Effector memory CD4-positive, alpha-beta T cell (primary cell): Measurements from ENCODE around the gene STARD8.

ENCODE experiments used
- DNase-seq, 3 donors: peaks; one replicate each; pipeline ENCODE4 v3.0.0-alpha.2; 2020
- H3K27ac ChIP-seq: 2 replicates; pipeline ENCODE4 v1.7.0; 2013; ENCODE audit warnings: mild to moderate bottlenecking, low read length, moderate library complexity; ENCODE audit not compliant: insufficient read depth, poor library complexity, severe bottlenecking
- H3K27me3 ChIP-seq: replicated peaks from 2 replicates; pipeline ENCODE4 v1.7.0; 2013; ENCODE audit warnings: mild to moderate bottlenecking, low read length; ENCODE audit not compliant: insufficient read depth, control insufficient read depth, poor library complexity, severe bottlenecking
- H3K36me3 ChIP-seq: 2 replicates; pipeline ENCODE4 v1.7.0; 2013; ENCODE audit warnings: mild to moderate bottlenecking, low read length, moderate library complexity; ENCODE audit not compliant: control insufficient read depth, insufficient read depth
- H3K4me1 ChIP-seq: 2 replicates; pipeline ENCODE4 v1.7.0; 2013; ENCODE audit warnings: low read length, mild to moderate bottlenecking; ENCODE audit not compliant: control insufficient read depth, insufficient read depth, poor library complexity, severe bottlenecking
- H3K4me3 ChIP-seq: 2 replicates; pipeline ENCODE4 v1.7.0; 2013; ENCODE audit warnings: low read length, low read depth, mild to moderate bottlenecking; ENCODE audit not compliant: insufficient read depth, poor library complexity, severe bottlenecking
- H3K9me3 ChIP-seq: 2 replicates; pipeline ENCODE4 v1.7.0; 2013; ENCODE audit warnings: mild to moderate bottlenecking, low read length, moderate library complexity; ENCODE audit not compliant: control insufficient read depth

The STARD8 gene

GRCh38 chrX:68755616-68756125 lies 108.2 kb downstream of the STARD8 start:
- no peaks in the 10 kb centered on the region for H3K9me3 ChIP-seq

GRCh38 chrX:68757331-68757730 lies 109.9 kb downstream of the STARD8 start:
- no peak overlapping the region for H3K27ac ChIP-seq
- H3K36me3 ChIP-seq = no peaks in the 10 kb centered on the region
- H3K9me3 ChIP-seq = no peaks in the 10 kb centered on the region
- H3K4me1 ChIP-seq = no peaks in the 10 kb centered on the region
- H3K4me3 ChIP-seq = no peak overlapping the region
- DNase-seq = no peak
- no peaks in the 10 kb centered on the region for H3K27me3 ChIP-seq

More at GRCh38 chrX:68755616-68756125, 108.2 kb downstream of the STARD8 start:
- Histone ChIP-seq H3K36me3 (no peaks in the 10 kb centered on the region), H3K4me3 (no peak overlapping the region), H3K27me3 (no peaks in the 10 kb centered on the region), H3K27ac (no peak overlapping the region), H3K4me1 (no peaks in the 10 kb centered on the region)
- no peak for DNase-seq

GRCh38 chrX:68757731-68758130 lies 110.3 kb downstream of the STARD8 start:
- no peaks in the 10 kb centered on the region for H3K36me3 ChIP-seq
- no peaks in the 10 kb centered on the region for H3K27me3 ChIP-seq
- DNase-seq = no peak
- no peaks in the 10 kb centered on the region for H3K9me3 ChIP-seq
- no peaks in the 10 kb centered on the region for H3K4me1 ChIP-seq
- no peak overlapping the region for H3K27ac ChIP-seq
- H3K4me3 ChIP-seq = no peak overlapping the region

GRCh38 chrX:68758671-68759070 lies 111.2 kb downstream of the STARD8 start:
- DNase-seq = no peak
- no peak overlapping the region for H3K4me3 ChIP-seq
- no peaks in the 10 kb centered on the region for H3K4me1 ChIP-seq
- H3K9me3 ChIP-seq = no peaks in the 10 kb centered on the region
- no peaks in the 10 kb centered on the region for H3K27me3 ChIP-seq
- no peak overlapping the region for H3K27ac ChIP-seq
- H3K36me3 ChIP-seq = no peaks in the 10 kb centered on the region

- Histone ChIP-seq H3K9me3 (no peaks in the 10 kb centered on the region), H3K27ac (no peak overlapping the region), H3K27me3 (no peaks in the 10 kb centered on the region), H3K4me1 (no peaks in the 10 kb centered on the region), H3K4me3 (no peak overlapping the region), H3K36me3 (no peaks in the 10 kb centered on the region)
- no peak for DNase-seq
These were observed 113.6 kb downstream of the STARD8 start for GRCh38 chrX:68761086-68761485.

GRCh38 chrX:68762766-68763165 lies 115.3 kb downstream of the STARD8 start:
- no peaks in the 10 kb centered on the region for H3K27me3 ChIP-seq
- DNase-seq = no peak
- H3K4me1 ChIP-seq = no peaks in the 10 kb centered on the region
- no peaks in the 10 kb centered on the region for H3K9me3 ChIP-seq
- no peaks in the 10 kb centered on the region for H3K36me3 ChIP-seq
- no peak overlapping the region for H3K4me3 ChIP-seq
- no peak overlapping the region for H3K27ac ChIP-seq

GRCh38 chrX:68763481-68763880 lies 116.0 kb downstream of the STARD8 start:
- H3K4me1 ChIP-seq = no peaks in the 10 kb centered on the region
- no peak for DNase-seq
- no peaks in the 10 kb centered on the region for H3K9me3 ChIP-seq
- H3K27me3 ChIP-seq = no peaks in the 10 kb centered on the region
- no peaks in the 10 kb centered on the region for H3K36me3 ChIP-seq
- no peak overlapping the region for H3K4me3 ChIP-seq
- H3K27ac ChIP-seq = no peak overlapping the region
